HS-27A (cell line): Measurements from ENCODE around the gene BOLA1.
"Not testable (repeated sequence)": the region's sequence is repeated elsewhere in the genome, so short reads cannot be mapped to it uniquely, and the experiment has no call there.

Experiments used
- DNase-seq: peaks from one replicate; pipeline ENCODE4 v3.0.0-alpha.2; 2012; ENCODE audit warnings: low read depth, missing footprints

BOLA1 gene, protein sequence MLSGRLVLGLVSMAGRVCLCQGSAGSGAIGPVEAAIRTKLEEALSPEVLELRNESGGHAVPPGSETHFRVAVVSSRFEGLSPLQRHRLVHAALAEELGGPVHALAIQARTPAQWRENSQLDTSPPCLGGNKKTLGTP

DNA sequence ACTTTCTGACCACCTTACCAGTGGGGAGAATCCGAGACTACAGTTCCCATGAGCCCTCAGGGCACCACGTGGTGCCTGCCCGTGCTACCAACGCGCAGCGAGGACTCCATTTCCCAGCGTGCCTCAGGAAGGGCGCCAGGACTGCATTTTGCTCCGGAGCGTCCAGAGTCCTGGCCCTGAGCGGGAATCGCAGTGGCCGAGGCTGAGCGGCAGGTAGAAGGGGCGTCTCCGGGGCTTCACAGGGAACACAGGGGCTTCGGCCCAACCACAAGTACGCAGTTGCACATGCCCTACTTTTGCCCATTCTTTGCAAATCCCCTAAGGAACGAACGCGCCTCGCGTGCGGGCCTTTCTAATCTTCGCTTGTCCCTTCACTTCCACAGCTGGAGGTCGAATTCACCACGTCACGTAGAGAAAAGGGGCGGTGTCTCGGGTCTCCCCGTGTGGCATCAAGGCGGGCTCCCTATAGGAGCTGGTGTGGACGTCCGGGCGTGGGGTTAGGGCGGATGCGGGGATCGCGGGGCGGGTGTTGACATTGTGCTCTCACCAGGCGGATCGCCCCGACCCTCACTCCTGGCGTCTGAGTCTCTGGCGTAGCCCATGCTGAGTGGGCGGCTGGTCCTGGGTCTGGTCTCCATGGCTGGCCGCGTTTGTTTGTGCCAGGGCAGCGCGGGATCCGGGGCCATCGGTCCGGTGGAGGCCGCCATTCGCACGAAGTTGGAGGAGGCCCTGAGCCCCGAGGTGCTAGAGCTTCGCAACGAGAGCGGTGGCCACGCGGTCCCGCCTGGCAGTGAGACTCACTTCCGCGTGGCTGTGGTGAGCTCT lies at the start of gene BOLA1:
BOLA1 (plus strand) TSS at position 109 of the 825 bp plus-strand sequence; CDS start at position 601, 492 bp downstream.
- peak; percentile 86 for DNase-seq

DNA sequence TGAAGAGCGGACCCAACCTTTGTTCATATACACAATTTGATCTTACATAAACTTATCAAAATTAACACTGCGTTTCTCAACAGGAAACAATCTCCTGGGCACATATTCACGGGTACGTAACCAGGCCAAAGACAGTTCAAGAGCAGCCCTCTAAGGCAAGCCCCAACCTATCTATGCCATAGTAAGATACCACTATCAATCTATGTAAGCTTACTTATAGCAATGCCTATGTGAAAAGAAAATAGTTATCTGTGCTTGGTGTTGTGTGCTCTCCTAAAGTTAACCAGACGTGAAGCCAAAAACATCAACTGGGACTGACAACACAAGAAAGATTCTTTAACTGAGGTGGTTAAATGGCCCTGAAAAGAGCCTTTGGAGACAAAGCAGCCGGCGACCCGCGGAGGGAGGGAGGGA lies 49.4 kb upstream of the BOLA1 start:
- no peak for DNase-seq

DNA sequence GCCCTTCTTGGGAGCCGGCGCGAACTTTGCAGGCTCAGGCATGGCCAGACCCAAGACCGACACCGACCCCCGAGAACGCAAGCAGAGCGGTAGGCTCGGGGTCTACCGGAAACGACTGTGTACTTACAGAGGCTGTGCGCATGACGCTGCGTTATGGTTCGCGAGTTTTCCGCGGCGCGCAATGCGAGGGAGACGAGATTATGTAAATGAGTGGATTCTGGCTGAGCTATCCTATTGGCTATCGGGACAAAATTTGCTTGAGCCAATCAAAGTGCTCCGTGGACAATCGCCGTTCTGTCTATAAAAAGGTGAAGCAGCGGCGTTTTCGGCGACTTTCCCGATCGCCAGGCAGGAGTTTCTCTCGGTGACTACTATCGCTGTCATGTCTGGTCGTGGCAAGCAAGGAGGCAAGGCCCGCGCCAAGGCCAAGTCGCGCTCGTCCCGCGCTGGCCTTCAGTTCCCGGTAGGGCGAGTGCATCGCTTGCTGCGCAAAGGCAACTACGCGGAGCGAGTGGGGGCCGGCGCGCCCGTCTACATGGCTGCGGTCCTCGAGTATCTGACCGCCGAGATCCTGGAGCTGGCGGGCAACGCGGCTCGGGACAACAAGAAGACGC lies 48.5 kb upstream of the BOLA1 start:
- DNase-seq = not testable (repeated sequence)

DNA sequence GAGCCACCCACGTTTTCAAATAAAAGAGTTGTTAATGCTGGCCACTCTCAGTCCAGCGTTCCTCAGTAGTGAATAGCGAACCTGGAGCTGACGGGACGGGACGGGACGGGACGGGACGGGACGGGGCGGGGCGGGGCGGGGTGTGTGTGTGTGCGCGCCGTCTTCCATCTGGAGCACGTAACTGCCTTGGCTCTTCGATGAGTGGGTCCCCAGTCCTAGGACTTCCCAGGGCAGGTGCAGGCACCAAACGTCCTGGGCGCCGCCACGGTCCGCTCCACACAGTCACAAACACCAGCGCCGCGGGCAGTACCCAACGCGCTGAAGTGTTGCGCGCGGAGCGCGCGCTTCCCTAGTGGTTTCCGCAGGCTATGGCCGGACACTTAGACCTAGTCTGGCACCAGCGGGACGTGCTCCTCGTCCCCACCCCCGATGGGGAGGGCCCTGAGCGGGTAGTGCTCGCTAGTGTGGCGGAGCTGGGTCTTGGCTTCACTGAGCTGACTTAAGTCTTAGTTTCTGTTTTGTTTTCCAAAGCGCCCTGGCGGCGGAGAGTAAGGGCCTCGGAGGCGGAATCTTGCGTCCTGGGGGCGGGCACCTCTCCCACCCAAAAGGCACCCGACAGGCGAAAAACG lies 47.7 kb upstream of the BOLA1 start:
- DNase-seq = not testable (repeated sequence)

DNA sequence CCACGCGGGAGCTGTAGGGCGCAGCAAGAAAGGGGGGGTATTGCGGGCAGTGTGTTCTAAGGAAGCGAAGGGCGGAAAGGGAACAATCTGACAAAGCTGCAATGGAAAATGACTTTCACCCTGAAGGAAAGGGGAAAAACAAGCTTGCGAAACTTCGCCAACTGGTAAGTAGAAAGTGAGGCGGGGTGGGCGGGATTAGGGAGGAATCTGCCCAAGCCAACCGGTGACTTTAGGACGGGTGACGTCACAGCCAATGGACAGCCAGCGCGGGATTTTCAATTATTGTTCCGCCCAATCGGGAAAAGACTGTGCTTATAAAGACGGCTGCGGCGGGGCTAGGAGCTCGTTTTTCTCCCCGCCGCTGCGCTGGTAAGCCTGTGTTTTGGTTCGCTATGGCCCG lies 47.1 kb upstream of the BOLA1 start:
- DNase-seq = not testable (repeated sequence)

DNA sequence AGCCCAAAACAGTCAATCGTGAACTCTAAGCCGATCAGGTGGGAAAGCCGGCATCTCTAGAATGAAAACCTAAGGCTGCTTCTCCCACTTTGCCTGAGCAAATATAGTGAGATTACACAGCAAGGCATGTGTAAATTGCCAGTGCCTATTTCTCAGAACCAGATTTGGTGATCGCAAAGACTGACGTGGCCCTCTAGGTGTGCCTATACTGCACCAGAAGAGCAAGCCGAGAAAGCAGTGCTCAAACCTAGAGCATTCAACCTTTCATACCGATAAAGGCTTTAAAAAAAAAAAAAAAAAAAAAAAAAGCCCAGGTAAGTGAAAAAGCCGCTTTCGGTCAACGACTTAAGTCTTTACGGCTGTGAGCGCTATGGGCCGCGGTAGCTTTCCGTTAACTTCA lies 39.1 kb upstream of the BOLA1 start:
- not testable (repeated sequence) for DNase-seq

DNA sequence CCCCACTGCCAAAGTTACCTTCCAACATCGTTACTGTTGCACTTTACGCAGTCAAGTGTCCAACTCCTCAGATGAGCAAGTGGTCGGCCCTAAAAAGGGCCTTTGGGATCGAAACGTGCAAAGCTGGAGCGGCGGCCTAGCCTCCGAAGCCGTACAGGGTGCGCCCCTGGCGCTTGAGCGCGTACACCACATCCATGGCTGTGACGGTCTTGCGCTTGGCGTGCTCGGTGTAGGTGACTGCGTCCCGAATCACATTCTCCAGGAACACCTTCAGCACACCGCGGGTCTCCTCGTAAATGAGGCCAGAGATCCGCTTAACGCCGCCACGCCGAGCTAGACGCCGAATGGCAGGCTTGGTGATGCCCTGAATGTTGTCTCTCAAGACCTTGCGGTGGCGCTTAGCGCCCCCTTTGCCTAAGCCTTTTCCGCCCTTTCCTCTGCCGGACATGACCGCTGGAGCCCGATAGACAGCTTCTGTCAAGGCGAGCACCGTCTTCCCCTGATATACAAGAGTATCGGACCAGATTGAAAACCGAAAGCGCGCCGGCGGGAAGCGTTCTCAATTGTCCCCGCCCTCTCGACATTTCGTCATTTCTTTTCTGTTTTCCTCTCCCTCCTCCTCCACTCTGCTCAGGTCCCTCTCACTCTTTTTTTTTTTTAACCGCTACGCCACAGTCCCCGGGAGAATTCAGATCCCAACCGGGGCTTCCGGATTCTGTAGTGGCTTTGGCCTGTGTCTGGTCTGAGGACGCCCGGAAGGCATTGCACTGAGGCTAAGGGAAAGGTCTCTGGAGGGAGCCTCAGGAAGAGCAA lies 38.5 kb upstream of the BOLA1 start:
- not testable (repeated sequence) for DNase-seq

DNA sequence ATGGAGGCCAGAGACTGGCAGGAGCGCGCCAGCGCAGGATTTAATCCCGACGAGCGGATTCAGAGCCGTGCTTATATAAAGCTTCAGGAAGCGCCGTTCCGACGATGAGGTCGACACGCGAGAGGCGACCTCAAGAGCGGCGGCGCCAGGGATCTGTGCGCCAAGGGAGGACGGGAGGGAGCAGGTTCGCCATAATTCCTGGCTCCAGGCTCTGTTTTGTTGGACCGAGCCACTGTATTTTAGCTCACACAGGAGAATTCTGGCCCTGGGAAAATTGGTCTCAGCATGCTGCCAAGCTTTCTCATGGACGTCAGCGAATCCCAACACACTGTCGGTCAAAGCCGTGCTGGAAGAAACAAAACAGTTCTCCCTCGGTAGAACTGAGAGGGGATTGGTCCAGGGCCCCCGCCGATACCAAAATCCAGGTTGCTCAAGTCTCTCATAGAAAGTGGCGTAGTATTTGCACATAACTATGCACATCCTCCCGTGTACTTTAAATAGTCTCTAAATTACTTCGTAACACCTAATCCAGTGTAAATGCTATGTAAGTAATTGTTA lies 37.8 kb upstream of the BOLA1 start:
- not testable (repeated sequence) for DNase-seq

DNA sequence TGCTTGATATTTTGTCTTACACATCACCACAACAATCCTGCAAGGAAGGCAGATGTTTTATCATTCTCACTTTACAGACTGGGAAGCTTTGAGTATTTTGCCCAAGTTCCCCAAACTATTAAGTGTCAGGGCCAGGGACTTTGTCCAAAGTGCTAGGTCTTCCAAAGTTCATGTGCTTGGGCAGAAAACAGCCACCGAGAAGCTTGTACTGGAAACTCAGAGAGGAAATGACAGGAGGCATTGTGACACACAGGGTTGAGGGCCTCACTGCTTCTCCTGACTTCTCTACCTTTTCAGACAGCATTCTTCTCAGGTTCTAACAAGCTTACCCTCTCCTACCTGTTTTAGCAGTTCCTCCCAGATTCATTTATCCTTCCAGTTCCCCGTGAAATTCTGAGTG lies 32.5 kb upstream of the BOLA1 start:
- DNase-seq = not testable (repeated sequence)

DNA sequence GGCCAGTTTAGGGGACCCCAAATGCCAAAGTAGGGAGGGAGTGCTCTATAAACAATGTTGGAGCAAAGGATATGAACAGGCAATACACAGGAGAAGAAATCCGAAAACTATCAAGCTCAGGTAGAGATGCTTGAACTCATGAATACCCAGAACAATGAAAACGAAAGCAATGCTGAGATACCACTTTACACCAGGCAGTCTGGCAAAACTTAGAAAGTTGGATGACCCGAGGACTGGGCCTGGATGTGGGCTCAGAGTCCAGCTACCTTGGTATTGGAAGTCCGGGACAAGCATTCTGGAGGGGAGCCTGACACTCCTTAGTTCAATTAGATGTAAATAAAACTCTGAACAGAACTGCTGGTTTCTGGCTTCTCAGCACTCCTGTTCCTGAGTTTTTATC lies 26.3 kb upstream of the BOLA1 start:
- DNase-seq = not testable (repeated sequence)

DNA sequence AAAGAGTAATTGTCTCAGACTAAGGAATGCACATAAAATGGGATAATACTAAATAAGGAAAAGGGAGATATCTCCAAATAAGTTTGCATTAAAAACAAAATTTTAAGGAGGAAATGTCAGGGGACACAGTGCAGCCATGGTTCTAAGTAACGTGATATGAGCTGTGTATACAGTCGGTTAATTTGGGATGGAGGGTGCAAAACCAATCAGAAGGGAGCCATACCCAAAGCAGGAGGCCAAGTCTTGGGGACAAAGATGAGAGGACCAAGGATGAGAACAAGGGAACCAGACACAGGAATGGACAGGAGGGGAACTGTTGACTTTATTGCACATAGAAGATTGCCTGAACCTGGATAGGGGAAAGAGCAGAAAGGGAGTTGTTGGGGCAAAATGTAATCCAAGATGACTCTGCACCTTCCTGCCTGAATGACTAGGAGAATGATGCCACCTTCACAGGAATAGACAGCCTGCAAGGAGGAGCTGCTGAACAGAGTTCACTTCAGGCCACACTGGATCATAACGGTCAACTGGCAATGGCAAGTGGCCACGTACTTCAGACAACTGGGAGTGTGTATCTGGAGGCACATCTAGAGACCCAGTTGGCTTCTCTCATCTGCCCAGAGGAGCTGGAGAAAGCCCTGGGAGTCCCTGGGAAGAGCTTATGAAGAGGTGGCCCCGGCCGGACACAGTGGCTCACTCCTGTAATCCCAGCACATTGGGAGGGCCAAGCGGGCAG lies 22.0 kb upstream of the BOLA1 start:
- DNase-seq = no peak

DNA sequence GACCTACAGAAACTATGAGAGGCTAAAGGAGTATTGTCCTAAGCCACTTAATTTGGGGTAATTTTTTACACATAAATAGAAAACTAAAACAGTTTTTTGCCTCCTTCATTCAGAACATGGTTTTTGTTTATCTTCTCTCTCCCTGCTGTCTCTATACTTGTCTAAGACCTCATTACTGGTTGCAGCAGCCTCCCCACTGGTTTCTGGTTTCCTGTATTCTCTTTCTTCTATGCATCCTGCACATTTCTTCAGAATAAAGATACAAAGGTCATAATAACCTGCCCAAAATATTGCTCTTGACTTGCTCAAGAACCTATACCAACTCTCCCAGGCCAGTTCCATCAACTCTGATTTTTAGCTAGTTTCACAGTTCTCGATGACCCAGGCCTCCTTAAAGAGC lies 19.8 kb upstream of the BOLA1 start:
- no peak for DNase-seq

DNA sequence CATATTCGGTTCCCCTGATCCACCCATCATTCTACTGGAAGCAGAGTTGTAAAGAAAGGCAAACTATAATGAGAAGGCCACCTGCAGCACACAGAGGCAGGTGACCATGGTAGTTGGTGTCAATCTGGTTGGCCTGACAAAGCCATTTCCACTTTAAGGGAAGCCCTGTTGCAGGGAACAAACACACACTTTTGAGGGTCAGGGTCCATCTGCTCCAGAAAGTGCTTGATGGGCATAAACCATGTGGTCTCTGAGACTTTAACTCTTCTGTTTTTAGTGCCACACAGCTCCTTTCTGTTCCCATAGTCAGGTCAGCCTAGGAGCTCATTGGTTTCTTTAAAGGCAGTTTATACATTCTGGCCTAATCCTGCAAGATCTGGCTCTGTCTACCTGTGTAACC lies 17.5 kb upstream of the BOLA1 start:
- DNase-seq = no peak

DNA sequence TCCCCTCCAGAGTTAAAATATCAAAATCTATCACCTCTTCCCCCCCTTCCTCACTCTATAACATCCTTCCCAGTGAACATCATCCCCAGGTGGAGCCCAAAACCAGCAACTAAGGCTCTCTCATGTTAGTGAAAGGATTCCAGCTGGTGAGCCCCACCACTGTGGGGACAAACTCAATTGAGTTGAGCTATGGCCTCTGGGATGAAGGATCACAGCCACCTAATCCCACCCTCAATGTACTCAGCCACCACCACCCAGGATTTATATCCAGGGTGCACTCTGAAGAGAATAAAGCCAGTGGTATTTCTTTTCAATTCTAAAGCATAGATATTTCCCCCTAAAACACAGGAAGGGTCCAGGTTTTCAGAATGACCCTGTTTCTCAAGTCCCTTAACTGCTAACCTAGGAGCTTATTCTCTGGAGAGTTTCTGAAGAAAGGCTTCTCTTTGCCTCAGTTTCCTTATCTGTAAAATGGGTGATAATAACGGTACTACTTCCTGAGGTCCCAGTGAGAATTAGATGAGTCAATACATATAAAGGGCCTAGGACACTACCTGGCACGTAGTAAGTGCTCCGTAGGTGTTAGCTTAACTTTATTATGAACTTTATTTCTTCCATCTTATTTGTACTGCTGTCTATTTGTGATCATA lies 15.6 kb upstream of the BOLA1 start:
- DNase-seq = no peak

DNA sequence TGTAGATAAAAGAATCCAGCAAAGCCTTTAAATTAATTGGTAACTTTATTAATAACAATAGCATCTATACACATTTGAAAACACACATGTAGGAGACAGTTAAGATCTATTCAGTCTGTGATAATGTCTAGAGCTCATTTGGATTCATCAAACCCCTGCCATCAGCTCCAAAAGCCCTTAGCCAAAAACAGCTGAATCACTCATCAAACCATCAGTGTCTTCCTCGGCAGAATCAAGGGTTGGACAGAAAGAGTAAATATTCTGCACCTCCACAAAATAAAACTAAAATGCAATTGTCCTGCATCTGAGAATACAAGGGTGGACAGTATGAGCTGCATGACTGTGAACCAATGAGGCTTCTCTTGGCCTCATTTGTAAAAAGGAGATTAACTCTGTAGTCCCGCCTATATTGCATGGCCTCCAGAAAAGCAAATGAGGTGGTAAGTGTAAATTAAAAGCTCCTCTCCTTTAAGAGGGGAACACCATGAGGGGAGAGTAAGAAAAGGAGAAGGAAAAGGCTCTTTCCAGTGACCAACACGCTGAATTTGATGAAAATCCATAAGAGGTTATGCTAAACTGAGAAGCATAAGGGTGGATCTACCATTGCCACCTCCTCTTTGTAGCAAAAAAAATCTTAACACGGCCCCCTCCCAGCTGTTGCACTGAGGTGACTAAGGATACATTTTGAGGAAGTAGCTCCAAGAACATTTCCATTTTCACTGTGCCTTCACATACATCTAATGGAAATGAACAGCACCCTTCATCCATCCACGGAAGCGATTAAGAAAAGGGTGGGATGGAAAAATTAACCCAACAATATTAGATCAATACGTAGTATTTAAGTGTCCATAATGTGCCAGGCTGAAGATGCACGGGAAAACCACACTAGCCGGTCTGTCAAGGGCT lies 14.7 kb upstream of the BOLA1 start:
- DNase-seq = no peak

DNA sequence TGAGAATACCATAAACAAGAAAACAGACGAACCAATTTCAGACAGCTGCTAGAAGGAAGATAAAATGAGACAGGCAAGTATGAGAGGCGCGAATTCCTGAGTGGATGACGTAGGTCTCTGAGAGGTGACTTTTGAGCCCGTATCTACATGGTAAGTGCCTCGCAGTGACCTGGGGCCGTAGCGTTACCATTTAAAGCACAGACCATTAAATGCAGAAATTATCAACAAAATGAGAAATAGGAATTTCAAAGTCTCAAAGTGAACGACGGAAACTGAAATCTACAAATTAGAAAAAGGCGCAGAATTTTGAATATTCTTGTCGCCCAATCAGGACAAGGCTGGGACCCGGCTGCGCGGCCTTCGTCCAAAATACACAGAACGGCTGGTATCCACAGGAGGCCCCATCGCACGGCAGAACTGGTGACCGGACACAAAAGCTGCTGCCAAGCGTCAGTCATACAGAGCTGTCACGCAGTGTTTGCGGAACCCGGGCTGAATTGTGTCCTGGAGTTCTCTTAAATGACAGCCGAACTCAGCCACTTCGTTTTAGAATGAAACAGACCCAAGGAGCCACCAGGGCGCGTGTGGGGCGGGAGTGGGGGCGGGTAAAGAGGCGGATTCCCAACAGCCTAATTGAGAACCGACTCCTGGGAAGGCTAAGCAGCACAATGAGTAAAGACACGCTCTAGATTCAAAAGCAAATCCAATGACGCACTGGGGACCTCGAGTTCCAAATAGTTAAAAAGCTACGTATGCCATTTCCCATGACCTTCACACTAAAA lies 13.8 kb upstream of the BOLA1 start:
- peak; percentile 68 for DNase-seq

DNA sequence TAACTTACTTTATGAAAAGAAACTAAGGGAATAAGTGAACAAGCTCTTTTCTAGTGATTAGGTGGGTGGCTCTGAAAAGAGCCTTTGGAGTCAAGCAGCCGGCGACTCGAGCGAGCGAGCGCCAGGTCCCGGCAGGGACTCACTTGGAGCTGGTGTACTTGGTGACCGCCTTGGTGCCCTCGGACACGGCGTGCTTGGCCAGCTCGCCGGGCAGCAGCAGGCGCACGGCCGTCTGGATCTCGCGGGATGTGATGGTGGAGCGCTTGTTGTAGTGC lies 13.3 kb upstream of the BOLA1 start:
- DNase-seq = not testable (repeated sequence)

DNA sequence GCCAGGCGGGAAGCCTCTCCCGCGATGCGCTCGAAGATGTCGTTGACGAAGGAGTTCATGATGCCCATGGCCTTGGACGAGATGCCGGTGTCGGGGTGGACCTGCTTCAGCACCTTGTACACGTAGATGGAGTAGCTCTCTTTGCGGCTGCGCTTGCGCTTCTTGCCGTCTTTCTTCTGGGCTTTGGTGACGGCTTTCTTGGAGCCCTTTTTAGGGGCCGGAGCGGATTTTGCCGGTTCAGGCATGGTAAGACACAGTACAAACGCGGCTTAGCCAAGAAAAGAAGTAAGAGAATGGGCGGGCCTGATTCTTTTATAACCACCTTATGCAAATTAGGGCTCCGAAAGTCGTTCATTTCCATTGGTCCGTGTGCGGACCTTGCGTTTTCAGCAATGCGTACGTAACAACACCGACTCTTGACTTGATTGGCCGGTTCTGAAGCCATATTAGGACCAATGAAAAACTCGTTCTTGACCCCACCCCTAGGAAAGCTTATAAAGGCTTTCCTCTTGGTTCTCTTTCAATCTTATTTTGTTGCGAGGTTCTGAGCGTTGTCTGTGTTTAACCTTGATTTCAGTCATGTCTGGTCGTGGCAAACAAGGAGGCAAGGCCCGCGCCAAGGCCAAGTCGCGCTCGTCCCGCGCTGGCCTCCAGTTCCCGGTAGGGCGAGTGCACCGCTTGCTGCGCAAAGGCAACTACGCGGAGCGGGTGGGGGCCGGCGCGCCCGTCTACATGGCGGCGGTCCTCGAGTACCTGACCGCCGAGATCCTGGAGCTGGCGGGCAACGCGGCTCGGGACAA lies 12.8 kb upstream of the BOLA1 start:
- DNase-seq = peak; percentile 96
